CD14-positive monocyte (primary cell): Measurements from ENCODE around the gene KLHL17. TPM values are rescaled to one million over a fixed set of nuclear protein-coding genes. Genes with fewer than 3 reads are reported as not detected.

ENCODE experiments used
- DNase-seq, 3 donors: peaks; one replicate each; pipeline ENCODE4 v3.0.0-alpha.2; 2011 to 2022
- H2AFZ ChIP-seq: 2 replicates; pipeline ENCODE4 v1.6.0; 2012; ENCODE audit warnings: mild to moderate bottlenecking, low read depth, low read length, inconsistent platforms; ENCODE audit not compliant: insufficient read depth, poor library complexity, severe bottlenecking
- H3K27ac ChIP-seq, 2 donors: 1 replicate in 1 of 2; 2 replicates in 1 of 2; pipeline ENCODE4 v1.5.1; 2012 to 2013; ENCODE audit warnings: low read length in 2 of 2, control low read depth in 1 of 2, inconsistent platforms in 1 of 2, low read depth in 1 of 2, mild to moderate bottlenecking in 1 of 2
- H3K27me3 ChIP-seq, 2 donors: one replicate each; pipeline versions ENCODE4 v1.6.0 to v1.6.1; 2011 to 2013; ENCODE audit warnings: low read length in 2 of 2; ENCODE audit not compliant: control insufficient read depth in 2 of 2, insufficient read depth in 2 of 2
- H3K36me3 ChIP-seq, 2 donors: replicated peaks in 1 of 2; 1 replicate in 1 of 2; 2 replicates in 1 of 2; pipeline versions ENCODE4 v1.5.1 to v1.6.1; 2012 to 2013; ENCODE audit warnings: low read length in 2 of 2, control low read depth in 1 of 2, inconsistent platforms in 1 of 2, mild to moderate bottlenecking in 1 of 2; ENCODE audit not compliant: insufficient read depth in 2 of 2, control insufficient read depth in 1 of 2
- H3K4me1 ChIP-seq, 2 donors: 1 replicate in 1 of 2; 2 replicates in 1 of 2; pipeline versions ENCODE4 v1.5.1 to v1.6.1; 2012 to 2013; ENCODE audit warnings: low read length in 2 of 2, control low read depth in 1 of 2, inconsistent platforms in 1 of 2, mild to moderate bottlenecking in 1 of 2, moderate library complexity in 1 of 2; ENCODE audit not compliant: insufficient read depth in 2 of 2, control insufficient read depth in 1 of 2
- H3K4me2 ChIP-seq: replicated peaks from 2 replicates; pipeline ENCODE3; 2012; ENCODE audit warnings: low read length, moderate library complexity, mild to moderate bottlenecking; ENCODE audit not compliant: poor library complexity, severe bottlenecking; ENCODE audit errors: extremely low read depth
- H3K4me3 ChIP-seq, 3 experiments: fragments of 200-600 bp in 1 of 3; sonication (generic) in 1 of 3; replicated peaks in 1 of 3; 1 replicate in 2 of 3; 2 replicates in 1 of 3; pipeline ENCODE4 v1.5.1; 2011 to 2013; ENCODE audit warnings: low read length in 3 of 3, mild to moderate bottlenecking in 3 of 3, control low read depth in 2 of 3, low read depth in 2 of 3, inconsistent platforms in 1 of 3, moderate library complexity in 1 of 3
- H3K79me2 ChIP-seq: 2 replicates; pipeline ENCODE4 v1.6.0; 2012; ENCODE audit warnings: mild to moderate bottlenecking, control low read depth, inconsistent platforms, low read length, moderate library complexity; ENCODE audit not compliant: insufficient read depth
- H3K9ac ChIP-seq: 2 replicates; pipeline ENCODE4 v1.6.0; 2017; ENCODE audit warnings: low read length, mild to moderate bottlenecking; ENCODE audit not compliant: insufficient read depth, poor library complexity, severe bottlenecking
- H3K9me3 ChIP-seq, 2 donors: replicated peaks in 1 of 2; 1 replicate in 1 of 2; 2 replicates in 1 of 2; pipeline versions ENCODE4 v1.5.1 to v1.6.1; 2012 to 2013; ENCODE audit warnings: low read length in 2 of 2, control low read depth in 1 of 2; ENCODE audit not compliant: control insufficient read depth in 1 of 2, insufficient read depth in 1 of 2
- H4K20me1 ChIP-seq: 2 replicates; pipeline ENCODE4 v1.6.0; 2012; ENCODE audit warnings: mild to moderate bottlenecking, low read length, control low read depth, moderate library complexity; ENCODE audit not compliant: insufficient read depth
- H3K27ac Mint-ChIP-seq, 7 donors: one replicate each; pipeline ENCODE4 v1.8.0; 2020; ENCODE audit warnings: mild to moderate bottlenecking in 7 of 7, mixed read lengths in 7 of 7, moderate library complexity in 6 of 7, inconsistent platforms in 2 of 7
- H3K27me3 Mint-ChIP-seq, 3 donors: one replicate each; pipeline ENCODE4 v1.8.0; 2021 to 2022; ENCODE audit warnings: low read depth in 3 of 3, mild to moderate bottlenecking in 3 of 3, mixed read lengths in 3 of 3, moderate library complexity in 3 of 3, inconsistent platforms in 1 of 3
- H3K36me3 Mint-ChIP-seq, 2 donors: one replicate each; pipeline ENCODE4 v1.8.0; 2020; ENCODE audit warnings: mixed read lengths in 2 of 2, inconsistent platforms in 1 of 2, mild to moderate bottlenecking in 1 of 2
- H3K4me1 Mint-ChIP-seq: one replicate; pipeline ENCODE4 v1.8.0; 2020; ENCODE audit warnings: mild to moderate bottlenecking, mixed read lengths
- H3K4me3 Mint-ChIP-seq, 2 donors: one replicate each; pipeline ENCODE4 v1.8.0; 2020; ENCODE audit warnings: mild to moderate bottlenecking in 2 of 2, mixed read lengths in 2 of 2, moderate library complexity in 1 of 2
- H3K9me3 Mint-ChIP-seq, 7 donors: one replicate each; pipeline ENCODE4 v1.8.0; 2020 to 2022; ENCODE audit warnings: mixed read lengths in 7 of 7, mild to moderate bottlenecking in 6 of 7, moderate library complexity in 6 of 7, inconsistent platforms in 2 of 7
- WGBS: methylation state at CpG from one replicate; pipeline ENCODE4 v1.1.5; 2013; ENCODE audit warnings: missing lambda C conversion rate; ENCODE audit not compliant: insufficient coverage; 5-methylcytosine and 5-hydroxymethylcytosine counted together
- intact Hi-C, 2 donors: fragments of 100-400 bp; cut with micrococcal nuclease; formaldehyde crosslinking; loops; one replicate each; pipeline versions ENCODE4 v1.15.0 to v1.15.1; 2023
- polyA plus RNA-seq, 3 donors: library from polyadenylated mRNA; depleted of rRNA in 1 of 3; unstranded in 2 of 3; stranded (reverse) in 1 of 3; fragments of 300-500 nt in 2 of 3; fragments of >200 nt in 1 of 3; fragmentation: Illumina TruSeq in 2 of 3; gene quantifications; 1 replicate in 2 of 3; 2 replicates in 1 of 3; pipeline ENCODE4 v1.2.3, GENCODE V29; 2012 to 2021
- TF ChIP-seq, protein P1 (sequence below): fragments of 200-600 bp; IDR thresholded peaks from one replicate; pipeline ENCODE4 v1.8.0; 2022; ENCODE audit warnings: antibody characterized with exemption, mild to moderate bottlenecking

The KLHL17 gene
- polyA plus RNA-seq, 3 donors = 0.31 to 48.1 (median 0.71) TPM

DNA sequence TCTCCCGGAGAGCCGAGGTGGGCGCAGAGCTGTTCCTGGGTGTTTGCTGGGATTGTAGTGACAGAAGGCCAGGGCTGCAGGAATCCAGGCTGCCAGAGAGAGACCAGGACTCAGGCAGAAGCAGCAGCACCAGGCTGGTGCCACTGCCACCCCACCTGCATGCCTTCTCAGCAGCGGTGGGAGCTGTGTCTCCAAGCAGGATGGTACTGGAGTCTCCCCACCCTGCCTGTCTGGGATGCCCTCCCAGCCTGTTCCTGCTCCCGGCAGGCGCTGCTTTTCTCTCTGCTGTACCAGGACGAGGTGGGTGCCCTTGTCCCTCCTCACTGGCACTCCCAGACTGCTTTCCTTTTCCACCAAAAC lies 44.0 kb downstream of the KLHL17 start:
- H3K9ac ChIP-seq = no peak overlapping the region
- H3K27me3 ChIP-seq = peaks cover 16 to 56% of the 10 kb centered on the region in 2 donors
- Mint-ChIP-seq H3K27ac (no peak overlapping the region), H3K36me3 (peaks cover 0 to 4% of the 10 kb centered on the region in 2 donors), H3K9me3 (peaks cover 2 to 23% (median 6%) of the 10 kb centered on the region in 7 donors), H3K4me1 (peaks cover 22% of the 10 kb centered on the region), H3K4me3 (peak overlapping the region in 1 of 2 donors; percentile 75), H3K27me3 (peaks cover 56 to 87% (median 70%) of the 10 kb centered on the region in 3 donors)
- no peak for DNase-seq
- no peak overlapping the region for H3K4me2 ChIP-seq
- intact Hi-C loops = no loop called here
- TF ChIP-seq, protein P1, sequence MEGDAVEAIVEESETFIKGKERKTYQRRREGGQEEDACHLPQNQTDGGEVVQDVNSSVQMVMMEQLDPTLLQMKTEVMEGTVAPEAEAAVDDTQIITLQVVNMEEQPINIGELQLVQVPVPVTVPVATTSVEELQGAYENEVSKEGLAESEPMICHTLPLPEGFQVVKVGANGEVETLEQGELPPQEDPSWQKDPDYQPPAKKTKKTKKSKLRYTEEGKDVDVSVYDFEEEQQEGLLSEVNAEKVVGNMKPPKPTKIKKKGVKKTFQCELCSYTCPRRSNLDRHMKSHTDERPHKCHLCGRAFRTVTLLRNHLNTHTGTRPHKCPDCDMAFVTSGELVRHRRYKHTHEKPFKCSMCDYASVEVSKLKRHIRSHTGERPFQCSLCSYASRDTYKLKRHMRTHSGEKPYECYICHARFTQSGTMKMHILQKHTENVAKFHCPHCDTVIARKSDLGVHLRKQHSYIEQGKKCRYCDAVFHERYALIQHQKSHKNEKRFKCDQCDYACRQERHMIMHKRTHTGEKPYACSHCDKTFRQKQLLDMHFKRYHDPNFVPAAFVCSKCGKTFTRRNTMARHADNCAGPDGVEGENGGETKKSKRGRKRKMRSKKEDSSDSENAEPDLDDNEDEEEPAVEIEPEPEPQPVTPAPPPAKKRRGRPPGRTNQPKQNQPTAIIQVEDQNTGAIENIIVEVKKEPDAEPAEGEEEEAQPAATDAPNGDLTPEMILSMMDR = no peak
- H2AFZ ChIP-seq = no peak overlapping the region
- WGBS = 19% methylated on average over 5 of the region's 7 CpGs
- no peak overlapping the region for H3K4me3 ChIP-seq
- no peaks in the 10 kb centered on the region for H3K36me3 ChIP-seq
- no peaks in the 10 kb centered on the region for H4K20me1 ChIP-seq
- H3K79me2 ChIP-seq = no peaks in the 10 kb centered on the region
- H3K4me1 ChIP-seq = peaks cover 11 to 26% of the 10 kb centered on the region in 2 donors
- no peak overlapping the region for H3K27ac ChIP-seq
- peaks cover 0 to 5% of the 10 kb centered on the region in 2 donors for H3K9me3 ChIP-seq

DNA sequence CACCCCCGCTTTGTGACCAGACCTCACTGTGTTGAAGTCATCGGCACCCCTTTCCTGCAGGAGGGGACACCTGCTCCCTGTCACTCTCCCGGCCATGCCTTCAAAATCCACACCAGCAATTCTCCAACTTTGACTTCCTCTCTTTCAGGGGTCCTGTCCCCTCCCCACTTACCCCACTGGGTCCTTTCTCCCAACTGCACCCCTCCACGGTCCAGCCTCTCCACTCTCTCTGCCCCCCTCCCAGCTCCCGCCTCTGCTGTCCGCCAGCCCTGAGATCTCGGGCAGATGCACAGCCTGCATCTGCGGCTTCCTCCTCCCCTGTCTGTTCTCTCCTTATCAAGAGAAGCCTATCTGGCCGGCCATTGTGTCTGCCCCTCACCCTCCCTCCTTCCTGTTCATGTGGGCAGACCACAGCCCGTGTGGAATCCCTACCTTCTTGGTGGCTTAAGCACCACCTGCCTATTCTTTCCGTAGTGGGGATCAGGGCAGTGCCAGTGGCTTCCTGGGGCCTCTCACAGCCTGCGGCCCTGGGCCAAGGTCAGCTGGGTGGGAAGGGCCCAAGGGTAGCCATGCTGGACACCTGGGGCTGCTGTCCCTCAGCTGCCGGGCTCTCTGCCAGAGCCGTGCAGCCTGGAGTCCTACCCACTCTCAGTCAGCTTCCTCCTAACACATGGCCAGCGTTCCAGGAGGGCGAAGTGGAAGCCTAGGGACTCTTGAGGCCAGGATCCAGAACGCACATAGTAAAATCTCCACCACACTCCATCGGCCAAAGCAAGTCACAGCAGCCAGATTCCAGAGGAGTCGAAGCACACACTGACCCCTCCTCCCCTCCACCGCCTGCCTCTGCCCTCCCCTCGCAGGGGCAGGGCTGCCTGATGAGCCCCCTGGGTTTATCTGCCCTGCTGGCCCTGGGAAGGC lies 44.7 kb downstream of the KLHL17 start:
- peaks cover 2 to 23% (median 6%) of the 10 kb centered on the region in 7 donors for H3K9me3 Mint-ChIP-seq
- intact Hi-C loops = no loop called here

More for the DNA sequence above, 44.7 kb downstream of the KLHL17 start:
- no peaks in the 10 kb centered on the region for H3K36me3 ChIP-seq
- H3K27me3 Mint-ChIP-seq = peaks cover 55 to 86% (median 69%) of the 10 kb centered on the region in 3 donors
- H4K20me1 ChIP-seq = no peaks in the 10 kb centered on the region
- H3K79me2 ChIP-seq = no peaks in the 10 kb centered on the region
- TF ChIP-seq, protein P1 = no peak
- under 1% methylated on average over 15 of the region's 21 CpGs for WGBS
- H3K4me1 ChIP-seq = peaks cover 11 to 20% of the 10 kb centered on the region in 2 donors
- no peak overlapping the region for H3K4me2 ChIP-seq
- H3K4me3 ChIP-seq = no peak overlapping the region
- no peak overlapping the region for H3K27ac ChIP-seq
- no peak for DNase-seq
- H3K36me3 Mint-ChIP-seq = peaks cover 0 to 4% of the 10 kb centered on the region in 2 donors
- H3K27me3 ChIP-seq = peaks cover 15 to 54% of the 10 kb centered on the region in 2 donors
- no peak overlapping the region for H3K9ac ChIP-seq
- peaks cover 0 to 5% of the 10 kb centered on the region in 2 donors for H3K9me3 ChIP-seq
- peak overlapping the region in 1 of 2 donors; percentile 75 for H3K4me3 Mint-ChIP-seq
- H3K27ac Mint-ChIP-seq = no peak overlapping the region
- H3K4me1 Mint-ChIP-seq = peaks cover 22% of the 10 kb centered on the region
- H2AFZ ChIP-seq = no peak overlapping the region
